Stimulated activated CD8-positive, alpha-beta memory T cell treated with anti-CD3 and anti-CD28 coated beads, Interleukin-4, amount 100 ng/mL, for 1 hour (primary cell): ENCODE data around the gene ATRNL1.

Experiments
- DNase-seq, 2 donors: peaks; one replicate each; pipeline ENCODE4 v3.0.0-alpha.2; 2020; ENCODE audit warnings: low read depth in 2 of 2, low spot score in 1 of 2

The ATRNL1 gene

DNA sequence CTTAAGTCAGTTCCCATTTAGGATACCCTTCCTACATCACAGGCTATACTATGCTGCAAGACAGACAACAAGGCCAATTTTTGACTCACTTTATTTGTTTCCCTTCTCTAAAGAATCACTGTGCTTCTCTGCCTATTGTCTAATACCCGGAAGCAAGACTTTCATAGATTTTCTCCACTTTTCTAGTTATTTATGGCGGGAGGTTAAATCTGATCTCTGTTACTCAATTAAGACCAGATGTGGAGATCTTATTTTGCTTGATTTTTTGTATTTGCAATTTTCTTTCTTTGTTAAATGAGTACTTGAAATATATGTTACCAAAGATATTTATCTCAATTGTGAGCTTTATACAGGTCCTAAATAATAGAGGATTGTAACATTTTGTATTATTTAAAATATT, 511.5 kb downstream of the ATRNL1 start:
- no peak for DNase-seq

DNA sequence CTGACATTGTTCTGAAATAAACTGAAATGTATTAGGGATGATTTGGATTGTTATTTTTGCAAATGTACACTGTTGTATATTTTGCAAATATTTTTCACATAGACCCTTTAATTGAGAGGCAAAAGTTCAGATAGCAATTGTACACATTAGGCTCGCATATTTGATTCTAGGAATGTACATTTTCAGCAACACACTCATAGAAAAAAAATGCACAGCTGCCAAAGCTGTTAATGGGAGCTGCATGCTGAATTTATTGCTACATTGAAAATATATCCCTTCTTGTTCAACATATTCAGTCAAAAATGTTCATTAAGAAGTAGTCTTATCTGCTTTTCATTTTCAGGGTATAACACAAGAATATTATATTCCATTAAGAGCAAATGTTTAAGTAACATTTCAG, 512.9 kb downstream of the ATRNL1 start:
- no peak for DNase-seq

DNA sequence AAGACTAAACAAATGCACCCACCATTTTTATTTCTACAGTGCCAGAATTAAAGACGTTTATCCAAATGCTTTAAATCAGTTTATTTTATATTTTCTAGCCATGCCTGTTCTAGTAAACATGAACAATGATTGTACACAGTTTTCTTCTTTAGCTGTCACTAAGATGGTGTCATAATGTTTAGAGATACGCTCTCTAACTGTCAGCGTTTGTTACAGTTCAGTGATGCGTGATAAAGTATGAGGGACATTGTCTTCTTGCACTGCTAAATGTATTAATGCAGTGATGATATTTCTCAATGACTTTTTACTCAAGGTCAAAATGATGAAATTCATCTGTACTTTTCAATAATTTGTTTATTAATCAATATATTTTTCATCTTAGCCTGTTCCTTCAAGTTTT, 513.6 kb downstream of the ATRNL1 start:
- no peak for DNase-seq

DNA sequence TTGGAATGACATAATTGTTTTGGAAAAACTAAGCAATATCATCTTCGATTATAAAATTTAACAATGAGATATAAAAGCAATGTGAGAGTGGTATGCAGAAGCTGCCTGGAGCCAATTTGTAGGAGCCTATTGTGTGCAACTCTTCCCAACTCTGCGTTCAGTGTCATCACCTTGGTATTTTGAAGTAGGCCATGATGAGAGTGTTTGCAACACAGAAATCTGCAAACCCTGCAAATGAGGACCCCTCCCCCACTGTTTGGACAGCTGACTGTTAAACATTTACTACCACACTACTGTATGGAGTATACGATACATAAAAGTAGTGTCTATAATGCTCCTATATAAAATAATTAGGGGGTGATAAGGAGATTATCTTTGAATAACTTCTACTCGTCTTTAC, 531.3 kb downstream of the ATRNL1 start:
- DNase-seq = no peak

DNA sequence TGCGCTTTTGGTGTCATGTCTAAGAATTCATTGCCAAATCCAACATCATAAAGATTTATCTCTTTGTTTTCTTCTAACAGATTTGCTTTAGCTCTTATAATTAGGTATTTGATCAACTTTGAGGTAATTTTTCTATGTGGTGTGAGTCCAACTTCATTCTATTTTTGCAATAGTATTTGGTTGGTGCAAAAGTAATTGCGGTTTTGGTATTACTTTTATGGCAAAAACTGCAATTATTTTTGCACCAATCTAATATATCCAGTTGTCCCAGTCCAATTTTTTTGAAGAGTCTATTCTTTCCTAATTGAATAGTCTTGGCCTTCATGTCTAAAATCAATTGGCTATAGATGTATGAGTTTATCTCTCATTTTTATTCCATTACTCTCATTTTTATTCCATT, 535.5 kb downstream of the ATRNL1 start:
- DNase-seq = no peak

DNA sequence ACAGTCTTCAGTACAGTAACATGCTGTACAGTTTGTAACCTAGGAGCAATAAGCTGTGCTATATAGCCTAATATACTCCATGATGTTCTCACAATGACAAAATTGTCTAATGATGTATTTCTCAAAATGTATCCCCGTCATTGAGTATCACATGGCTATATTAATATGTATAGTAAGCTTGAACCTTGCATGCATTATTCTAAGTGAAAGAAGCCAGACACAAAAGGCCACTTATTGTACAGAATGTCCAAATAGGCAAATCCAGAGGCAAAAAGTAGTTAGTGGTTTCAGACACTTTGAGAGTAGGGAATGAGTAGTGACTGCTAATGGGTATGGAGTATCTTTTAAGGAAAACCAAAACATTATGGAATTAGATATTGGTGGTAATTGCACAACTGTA, 545.1 kb downstream of the ATRNL1 start:
- DNase-seq = no peak

DNA sequence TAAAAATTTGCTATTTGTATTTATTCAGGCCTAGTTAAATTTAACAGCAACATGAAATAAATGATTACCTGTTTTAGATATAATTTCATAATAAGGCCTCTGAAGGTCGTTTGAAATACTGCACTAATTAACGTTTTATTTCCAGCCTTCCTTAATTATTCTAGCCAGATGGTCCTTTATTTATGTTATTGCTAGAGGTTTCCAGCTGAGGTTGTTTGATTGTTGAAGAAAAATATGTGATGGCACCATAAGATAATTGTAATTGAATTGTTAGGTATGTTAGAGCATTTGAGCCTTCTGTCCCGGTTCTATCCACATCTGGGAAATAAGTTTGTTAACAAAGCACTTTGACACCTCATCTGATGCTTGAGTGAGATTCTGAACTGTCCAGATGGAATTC, 556.1 kb downstream of the ATRNL1 start:
- DNase-seq = no peak

DNA sequence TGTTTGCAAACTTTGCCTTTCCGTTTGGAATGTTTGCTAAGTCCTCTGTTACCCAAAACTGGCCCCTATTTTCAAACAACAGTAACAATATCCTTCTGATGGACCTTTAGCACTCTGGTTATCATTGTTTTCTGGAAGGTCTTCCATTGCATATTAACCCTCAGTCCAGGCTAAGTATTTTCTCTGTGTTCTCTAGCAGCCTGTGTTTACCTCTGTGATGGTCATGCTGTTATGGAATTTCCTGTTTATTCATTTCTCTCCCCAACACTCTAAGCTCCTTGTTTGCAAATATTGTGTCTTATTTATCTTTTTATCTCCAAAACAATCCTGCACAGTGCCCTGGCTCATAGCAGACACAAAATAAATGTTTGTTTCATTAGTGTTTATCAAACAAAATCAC, 560.3 kb downstream of the ATRNL1 start:
- no peak for DNase-seq

DNA sequence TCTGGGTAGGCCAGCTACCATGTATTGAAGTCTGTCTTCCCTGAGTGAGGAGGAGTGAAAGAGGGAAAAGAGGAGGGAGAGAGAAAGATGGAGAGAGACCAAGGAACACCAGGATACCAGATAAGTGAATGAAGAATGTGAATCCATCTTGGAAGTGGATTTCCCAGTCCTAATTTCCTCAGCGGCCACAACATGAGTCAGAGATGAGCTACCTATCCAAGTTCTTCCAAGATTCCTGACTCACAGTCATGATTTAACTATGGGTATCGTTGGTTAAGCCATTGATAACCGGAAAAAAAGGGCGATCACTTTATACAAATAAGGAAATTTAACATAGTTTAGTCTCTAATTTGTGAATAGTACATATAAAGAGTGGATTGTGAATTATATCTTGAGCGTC, 561.8 kb downstream of the ATRNL1 start:
- no peak for DNase-seq

DNA sequence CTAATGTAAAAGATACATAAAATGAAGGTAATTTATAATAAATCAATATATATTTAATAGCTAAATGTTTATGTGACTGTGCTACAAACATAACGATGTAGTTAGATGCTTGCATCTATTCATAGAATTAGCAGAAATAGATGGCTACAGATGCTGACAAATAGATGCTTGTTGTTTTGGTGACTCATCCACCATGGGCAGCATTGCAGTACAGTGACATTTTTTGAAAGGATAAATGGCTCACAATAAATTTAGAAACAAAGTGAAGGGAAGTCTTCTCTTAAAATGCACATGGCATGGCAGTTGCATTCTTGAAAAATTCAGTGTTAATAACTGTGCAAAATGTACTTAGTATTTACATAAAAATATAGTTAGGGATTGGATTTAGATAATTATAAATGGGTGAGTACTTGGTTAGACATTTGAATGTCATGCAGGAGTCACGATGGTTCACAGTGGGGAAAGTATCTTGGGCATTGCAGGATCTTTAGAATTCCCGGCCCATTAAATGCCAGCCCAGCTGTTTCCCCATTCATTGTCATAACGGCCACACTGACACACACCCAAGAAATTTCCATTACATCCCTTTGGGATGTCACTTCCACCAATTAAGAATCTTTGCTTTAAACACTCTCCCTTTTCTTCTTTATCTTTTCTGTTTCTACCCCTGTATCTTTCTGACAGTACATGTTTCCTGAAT, 564.1 kb downstream of the ATRNL1 start:
- DNase-seq = no peak

DNA sequence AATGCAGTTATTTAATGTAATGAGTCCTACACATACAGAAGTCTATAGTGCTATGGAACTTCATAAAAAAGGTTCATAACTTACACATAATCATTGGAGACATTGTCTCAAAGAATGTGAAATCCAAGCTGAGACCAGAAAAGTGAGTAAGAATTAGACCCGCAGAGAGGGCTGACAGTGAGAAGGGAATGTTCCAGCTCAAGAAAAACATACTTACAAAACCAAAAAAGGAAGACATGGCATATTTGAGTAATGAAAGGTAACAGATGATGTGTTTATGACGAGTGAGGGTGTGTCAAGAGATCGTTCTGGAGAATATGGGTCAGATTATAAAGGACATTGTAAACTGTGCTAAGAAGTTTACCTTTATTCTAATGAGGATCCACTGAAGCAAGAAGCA, 566.5 kb downstream of the ATRNL1 start:
- no peak for DNase-seq

DNA sequence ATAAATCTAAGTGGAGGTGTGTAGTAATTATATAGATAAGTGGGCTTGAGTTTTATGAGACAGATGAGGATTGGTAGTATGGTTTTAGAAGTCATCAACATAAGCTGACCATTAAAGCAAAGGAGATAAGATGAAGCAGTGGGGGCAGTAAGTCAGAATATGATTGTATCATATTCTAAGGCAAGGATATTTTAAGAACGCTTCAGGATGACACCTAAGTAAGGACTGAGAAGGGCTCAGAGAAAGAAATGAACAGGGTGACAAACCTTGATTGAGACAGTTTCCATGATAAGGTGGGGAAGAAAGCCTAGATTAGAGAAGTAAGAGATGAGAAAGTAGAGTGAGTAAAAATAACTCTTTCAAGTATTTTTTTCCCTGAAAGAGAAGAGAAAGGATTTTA, 567.2 kb downstream of the ATRNL1 start:
- no peak for DNase-seq

DNA sequence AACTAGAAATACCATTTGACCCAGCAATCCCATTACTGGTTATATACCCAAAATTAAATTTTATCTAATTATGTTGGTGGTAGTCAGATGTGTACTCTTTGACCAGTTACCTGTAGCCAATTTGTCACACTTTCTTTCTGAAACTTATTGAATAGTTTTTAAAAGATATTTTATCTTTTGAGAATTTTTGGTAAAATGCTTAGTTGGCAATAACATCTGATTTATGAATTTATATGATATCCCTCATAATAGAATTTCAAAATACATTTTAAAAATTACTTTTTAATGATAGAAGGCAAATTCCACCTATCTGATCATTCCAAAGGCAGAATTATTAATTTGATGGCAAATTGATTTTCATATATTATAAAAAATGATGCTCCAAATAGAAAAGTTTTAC, 569.3 kb downstream of the ATRNL1 start:
- DNase-seq = no peak

DNA sequence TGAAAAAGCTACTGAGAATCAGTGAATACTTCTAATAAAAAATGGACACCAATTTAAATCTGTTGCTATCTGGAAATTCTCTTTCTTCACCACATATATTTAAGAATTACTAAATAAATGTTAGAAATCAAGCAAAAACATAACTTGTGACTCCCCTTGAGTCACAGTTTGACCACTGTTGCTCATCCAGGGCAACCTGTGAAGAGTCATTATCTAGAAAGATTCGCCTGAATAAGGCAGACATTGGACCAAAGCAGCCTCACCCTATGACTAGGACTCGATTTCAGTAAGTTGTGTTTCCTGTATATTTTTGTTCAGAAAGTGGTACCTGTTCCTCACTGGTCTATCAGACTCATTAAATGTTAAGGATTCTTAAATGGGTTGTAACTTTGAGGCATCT, 572.4 kb downstream of the ATRNL1 start:
- no peak for DNase-seq

DNA sequence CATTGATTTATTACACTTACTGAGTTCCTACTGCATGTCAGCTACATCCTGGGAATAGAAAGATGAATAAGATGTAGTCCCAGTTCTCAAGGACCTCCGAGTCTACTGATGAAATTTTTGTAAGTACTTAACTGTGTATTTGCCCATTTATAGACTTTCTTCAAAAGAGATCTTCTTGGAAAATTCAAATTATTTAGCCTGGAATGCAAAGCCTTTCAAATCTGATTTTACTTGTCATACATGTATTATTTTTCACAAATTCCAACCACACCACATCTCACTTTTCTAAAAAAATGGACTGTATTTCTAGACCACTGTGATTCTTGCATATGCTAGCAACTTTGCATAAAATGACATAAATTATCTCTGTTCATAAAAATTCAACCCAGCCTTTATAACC, 581.3 kb downstream of the ATRNL1 start:
- DNase-seq = no peak

DNA sequence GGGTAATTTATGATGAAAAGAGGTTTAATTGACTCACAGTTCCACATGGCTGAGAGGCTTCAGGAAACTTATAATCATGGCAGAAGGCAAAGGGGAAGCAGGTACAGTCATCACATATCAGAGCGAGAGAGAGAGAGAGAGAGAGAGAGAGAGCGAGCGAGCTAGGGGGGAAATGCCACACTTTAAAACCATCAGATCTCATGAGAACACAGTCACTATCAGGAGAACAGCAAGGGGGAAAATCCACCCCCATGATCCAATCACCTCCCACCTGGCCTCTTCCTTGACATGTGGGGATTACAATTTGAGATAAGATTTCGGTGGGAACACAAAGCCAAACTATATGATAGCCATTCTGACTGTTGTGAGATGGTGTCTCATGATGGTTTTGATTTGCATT, 603.6 kb downstream of the ATRNL1 start:
- DNase-seq = no peak

DNA sequence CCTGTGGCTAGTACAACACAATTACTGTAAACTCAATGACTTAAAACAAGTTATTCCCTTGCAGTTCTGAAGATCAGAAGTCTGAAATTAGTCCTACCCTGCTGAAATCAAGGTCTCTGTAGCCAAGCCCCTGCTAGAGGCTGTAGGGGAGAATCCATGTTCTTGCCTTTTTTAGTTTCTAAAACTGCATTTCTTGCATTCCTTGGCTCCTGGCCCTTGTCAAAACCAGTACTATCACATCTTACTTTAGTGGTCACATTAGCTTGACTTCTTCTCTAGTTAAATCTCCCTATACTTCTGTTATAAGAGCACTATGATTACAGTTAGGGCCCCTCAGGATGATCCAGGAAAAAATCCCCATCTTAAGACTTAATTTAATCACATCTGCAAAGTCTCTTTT, 612.9 kb downstream of the ATRNL1 start:
- no peak for DNase-seq

DNA sequence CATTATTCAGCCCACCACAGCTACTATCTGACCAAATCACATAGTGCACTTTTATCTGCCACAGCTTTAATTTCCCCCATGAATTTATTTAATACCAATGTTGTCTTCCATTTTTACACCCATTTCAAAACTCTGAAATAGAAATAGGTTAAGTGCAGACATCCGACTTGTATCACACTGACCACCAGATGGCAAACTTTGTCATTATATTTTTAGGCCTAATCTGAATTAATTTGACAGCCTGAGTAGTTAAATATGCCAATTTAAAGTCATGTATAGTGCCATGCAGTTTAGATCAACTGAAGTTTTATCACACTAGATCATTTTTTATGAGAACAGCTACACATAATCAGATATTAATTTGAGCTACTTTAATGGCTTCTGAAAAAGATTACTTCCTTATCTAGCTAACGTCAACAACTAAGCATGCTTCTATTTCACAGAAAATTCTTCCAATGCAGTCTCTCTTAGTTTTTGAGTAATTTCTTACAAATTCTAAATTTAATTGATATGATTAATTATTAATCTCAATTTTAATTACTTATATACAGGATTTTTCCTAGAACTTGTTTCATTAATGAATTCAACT, 613.4 kb downstream of the ATRNL1 start:
- no peak for DNase-seq

DNA sequence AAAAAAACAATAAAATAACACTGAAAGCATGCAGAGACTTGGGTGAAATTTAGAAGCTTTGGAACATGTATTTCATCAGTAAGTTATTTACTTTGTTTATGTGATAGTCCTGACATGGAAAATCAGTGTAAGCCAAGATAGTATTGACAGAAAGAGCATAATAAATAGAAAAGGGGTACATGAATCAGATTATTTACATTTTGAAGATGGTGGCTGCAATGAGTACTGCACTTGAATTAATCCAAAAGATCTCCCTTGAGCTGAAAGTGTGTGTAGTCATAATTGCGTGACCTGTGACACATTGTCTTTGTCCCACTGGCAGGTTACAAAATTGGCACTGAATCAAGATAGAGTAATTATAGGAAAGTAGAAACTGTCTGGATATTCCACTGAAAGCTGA, 617.0 kb downstream of the ATRNL1 start:
- DNase-seq = no peak

DNA sequence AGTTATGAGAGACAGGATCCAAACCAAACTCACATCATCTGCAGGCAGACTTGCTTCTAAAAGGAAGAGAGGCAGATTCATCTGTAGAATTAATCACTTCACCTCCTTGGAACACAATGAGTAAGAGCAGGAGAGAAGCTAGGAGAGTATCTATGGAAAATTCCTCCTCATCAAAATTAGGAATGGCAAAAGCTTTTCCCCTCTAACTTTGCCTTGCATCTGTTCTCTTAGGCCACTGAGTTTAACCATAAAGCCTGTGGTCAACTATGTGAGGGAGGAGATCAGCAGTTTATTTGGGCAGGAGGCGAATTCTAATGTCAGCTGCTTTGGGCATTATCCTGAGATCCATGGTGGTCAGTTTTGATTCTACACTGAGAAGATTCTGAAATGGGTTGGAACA, 618.1 kb downstream of the ATRNL1 start:
- DNase-seq = no peak

DNA sequence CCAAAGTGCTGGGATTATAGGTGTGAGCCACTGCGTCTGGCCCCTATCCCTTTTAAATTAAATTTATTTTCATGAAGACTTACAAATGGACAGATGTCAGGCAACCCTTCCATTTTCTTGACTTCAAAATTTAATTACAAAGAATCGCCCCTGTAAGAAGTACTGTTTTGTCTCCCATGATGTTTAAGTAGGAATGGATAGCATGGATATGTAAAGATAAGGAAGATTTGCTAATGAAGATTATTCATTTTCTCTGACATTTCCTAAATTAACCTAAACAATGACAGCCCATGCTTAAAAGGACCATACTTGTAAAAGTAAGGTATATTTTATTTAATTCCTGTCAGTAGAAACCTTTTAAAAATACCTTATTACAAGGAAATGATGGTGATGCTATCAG, 627.0 kb downstream of the ATRNL1 start:
- DNase-seq = no peak

DNA sequence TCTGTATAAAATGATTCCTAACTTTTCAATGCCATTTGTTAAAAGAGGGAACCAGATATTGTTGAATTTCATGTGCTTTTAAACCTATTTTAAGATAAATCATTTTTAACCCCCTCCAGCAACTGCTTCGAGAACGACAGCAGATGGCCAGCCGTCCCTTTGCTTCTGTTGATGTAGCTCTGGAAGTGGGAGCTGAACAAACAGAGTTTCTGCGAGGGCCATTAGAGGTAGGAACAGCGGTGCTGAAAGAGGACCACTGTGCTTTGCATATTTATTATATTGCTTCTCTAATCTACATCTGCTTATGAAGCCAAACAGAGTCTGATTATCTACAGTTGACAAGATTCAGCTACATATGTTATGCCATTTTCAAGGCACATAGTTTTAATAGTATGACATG, 634.0 kb downstream of the ATRNL1 start:
- DNase-seq = no peak

DNA sequence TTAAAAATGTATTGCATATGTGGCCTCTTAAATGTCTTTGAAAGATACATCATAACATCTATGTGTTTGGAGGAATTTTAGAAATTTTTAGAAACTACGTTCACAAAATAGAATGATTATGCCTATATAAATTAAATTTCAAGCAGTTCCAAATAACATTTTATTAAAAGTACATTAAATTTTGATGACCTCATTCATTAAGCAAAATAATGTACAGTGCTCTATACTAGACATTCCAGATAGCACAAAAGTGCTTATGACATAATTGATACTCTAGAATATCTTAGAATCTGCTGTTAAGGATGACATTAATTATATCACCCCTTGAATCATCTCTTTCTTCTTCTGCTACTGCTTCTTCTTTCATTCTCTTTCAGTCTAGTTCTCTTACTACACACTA, 650.9 kb downstream of the ATRNL1 start:
- DNase-seq = no peak
